ENCODE measurements around the gene PTPRB.

The PTPRB gene

GRCh38 chr12:70664465-70664881, 27.2 kb upstream of the PTPRB start:
- TF ChIP-seq, protein P1, sequence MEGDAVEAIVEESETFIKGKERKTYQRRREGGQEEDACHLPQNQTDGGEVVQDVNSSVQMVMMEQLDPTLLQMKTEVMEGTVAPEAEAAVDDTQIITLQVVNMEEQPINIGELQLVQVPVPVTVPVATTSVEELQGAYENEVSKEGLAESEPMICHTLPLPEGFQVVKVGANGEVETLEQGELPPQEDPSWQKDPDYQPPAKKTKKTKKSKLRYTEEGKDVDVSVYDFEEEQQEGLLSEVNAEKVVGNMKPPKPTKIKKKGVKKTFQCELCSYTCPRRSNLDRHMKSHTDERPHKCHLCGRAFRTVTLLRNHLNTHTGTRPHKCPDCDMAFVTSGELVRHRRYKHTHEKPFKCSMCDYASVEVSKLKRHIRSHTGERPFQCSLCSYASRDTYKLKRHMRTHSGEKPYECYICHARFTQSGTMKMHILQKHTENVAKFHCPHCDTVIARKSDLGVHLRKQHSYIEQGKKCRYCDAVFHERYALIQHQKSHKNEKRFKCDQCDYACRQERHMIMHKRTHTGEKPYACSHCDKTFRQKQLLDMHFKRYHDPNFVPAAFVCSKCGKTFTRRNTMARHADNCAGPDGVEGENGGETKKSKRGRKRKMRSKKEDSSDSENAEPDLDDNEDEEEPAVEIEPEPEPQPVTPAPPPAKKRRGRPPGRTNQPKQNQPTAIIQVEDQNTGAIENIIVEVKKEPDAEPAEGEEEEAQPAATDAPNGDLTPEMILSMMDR (IDR thresholded peaks at IDR 0.05): no peak

GRCh38 chr12:70663838-70664237, 26.6 kb upstream of the PTPRB start:
- TF ChIP-seq, protein P1 (IDR thresholded peaks at IDR 0.05): no peak

GRCh38 chr12:70661466-70662161, 24.4 kb upstream of the PTPRB start:
- TF ChIP-seq, protein P1 (IDR thresholded peaks at IDR 0.05): no peak

GRCh38 chr12:70660620-70661219, 23.5 kb upstream of the PTPRB start:
- TF ChIP-seq, protein P1 (IDR thresholded peaks at IDR 0.05): no peak

DNA sequence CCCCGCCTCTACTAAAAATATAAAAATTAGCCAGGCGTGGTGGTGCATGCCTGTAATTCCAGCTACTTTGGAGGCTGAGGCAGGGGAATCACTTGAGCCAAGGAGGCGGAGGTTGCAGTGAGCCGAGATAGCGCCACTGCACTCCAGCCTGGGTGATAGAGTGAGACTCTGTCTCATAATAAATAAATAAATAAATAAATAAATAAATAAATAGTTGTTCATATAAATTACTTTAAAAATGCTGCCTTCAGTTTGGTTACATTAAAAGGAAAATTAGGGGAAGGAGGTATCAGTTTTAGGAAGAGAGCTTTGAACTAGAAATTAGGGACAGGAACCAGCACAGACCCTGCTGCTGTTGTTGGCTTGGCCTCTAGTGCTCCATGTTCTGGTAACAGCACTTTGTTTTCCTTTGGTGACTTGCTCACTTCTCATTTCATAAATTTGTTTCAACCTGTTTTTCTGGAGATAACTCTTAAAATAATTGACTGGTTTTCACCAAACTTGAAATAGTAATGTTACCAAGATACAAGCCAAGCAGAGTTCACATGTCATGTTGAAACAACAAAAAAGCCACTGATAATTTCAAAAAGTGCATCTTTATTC, 22.9 kb upstream of the PTPRB start:
- TF ChIP-seq, protein P1 (IDR thresholded peaks at IDR 0.05): no peak

GRCh38 chr12:70659077-70659606, 21.9 kb upstream of the PTPRB start:
- TF ChIP-seq, protein P1 (IDR thresholded peaks at IDR 0.05): no peak

- TF ChIP-seq, protein P1 (IDR thresholded peaks at IDR 0.05): no peak
Observed at GRCh38 chr12:70657616-70658286, 20.5 kb upstream of the PTPRB start.
